Ascending aorta (tissue), 2 donors: ENCODE data around the gene CNTN5. TPM values are rescaled to one million over a fixed set of nuclear protein-coding genes. Genes with fewer than 3 reads are reported as not detected.
A peak's percentile ranks its signal among the peaks of the same experiment; 100 is the strongest.

ENCODE experiments used
- DNase-seq, 2 donors: peaks; one replicate each; pipeline ENCODE4 v3.0.0-alpha.2; 2019; ENCODE audit warnings: low spot score in 2 of 2
- H3K27ac ChIP-seq, 2 donors: fragments of 200-600 bp; sonication (generic); one replicate each; pipeline ENCODE4 v1.5.1; 2016 to 2017; ENCODE audit warnings: mild to moderate bottlenecking in 1 of 2
- H3K27me3 ChIP-seq: fragments of 200-600 bp; sonication (generic); one replicate; pipeline ENCODE4 v1.5.1; 2017
- H3K36me3 ChIP-seq, 2 donors: fragments of 200-600 bp; sonication (generic); one replicate each; pipeline ENCODE4 v1.5.1; 2016
- H3K4me1 ChIP-seq, 2 donors: fragments of 200-600 bp; sonication (generic); one replicate each; pipeline ENCODE4 v1.5.1; 2016 to 2017; ENCODE audit warnings: mild to moderate bottlenecking in 1 of 2
- H3K4me3 ChIP-seq, 2 donors: fragments of 200-600 bp; sonication (generic); one replicate each; pipeline ENCODE4 v1.5.1; 2016 to 2017; ENCODE audit warnings: mild to moderate bottlenecking in 1 of 2
- H3K9me3 ChIP-seq, 2 donors: fragments of 200-600 bp; sonication (generic); one replicate each; pipeline ENCODE4 v1.5.1; 2016
- CTCF ChIP-seq, 3 experiments: fragments of 200-600 bp in 2 of 3; fragments of 450-650 bp in 1 of 3; sonication (generic) in 2 of 3; IDR thresholded peaks; one replicate each; pipeline ENCODE4 v1.5.1; 2016 to 2019; ENCODE audit warnings: antibody characterized with exemption in 3 of 3, mild to moderate bottlenecking in 1 of 3, moderate library complexity in 1 of 3
- intact Hi-C: fragments of 100-400 bp; cut with DNase I; formaldehyde crosslinking; loops from one replicate; pipeline ENCODE4 v1.15.1; 2023
- total RNA-seq: library from RNA; depleted of rRNA; stranded (reverse); fragments of >200 nt; gene quantifications from one replicate; pipeline ENCODE4 v1.1.0, GENCODE V29; 2016

CNTN5 gene
- total RNA-seq, 1 donor from 2014 or later, result 3.6 TPM

GRCh38 chr11:99419991-99420390 lies 399.2 kb downstream of the CNTN5 start:
- TF ChIP-seq CTCF (IDR thresholded peaks at IDR 0.05), result no peak
- no peak for DNase-seq
- no peak overlapping the region for H3K27ac ChIP-seq
- no peaks in the 10 kb centered on the region for H3K36me3 ChIP-seq
- H3K4me1 ChIP-seq, result no peaks in the 10 kb centered on the region
- no peak overlapping the region for H3K4me3 ChIP-seq
- H3K27me3 ChIP-seq, result no peaks in the 10 kb centered on the region
- intact Hi-C loops, result no loop called here
- no peaks in the 10 kb centered on the region for H3K9me3 ChIP-seq

GRCh38 chr11:99422581-99423427 lies 402.1 kb downstream of the CNTN5 start:
- Histone ChIP-seq H3K27ac (no peak overlapping the region), H3K27me3 (no peaks in the 10 kb centered on the region), H3K4me3 (no peak overlapping the region), H3K36me3 (no peaks in the 10 kb centered on the region), H3K4me1 (no peaks in the 10 kb centered on the region), H3K9me3 (no peaks in the 10 kb centered on the region)
- intact Hi-C loops, result no loop called here
- DNase-seq, result no peak
- TF ChIP-seq CTCF (IDR thresholded peaks at IDR 0.05), result no peak

GRCh38 chr11:99423428-99423983 lies 402.8 kb downstream of the CNTN5 start:
- no peak for TF ChIP-seq CTCF (IDR thresholded peaks at IDR 0.05)
- intact Hi-C loops, result no loop called here

GRCh38 chr11:99424313-99425084 lies 403.8 kb downstream of the CNTN5 start:
- Histone ChIP-seq H3K9me3 (no peaks in the 10 kb centered on the region), H3K27ac (no peak overlapping the region), H3K4me3 (no peak overlapping the region), H3K36me3 (no peaks in the 10 kb centered on the region), H3K27me3 (no peaks in the 10 kb centered on the region), H3K4me1 (no peaks in the 10 kb centered on the region)
- peak in 1 of 2 donors; percentile 65 for DNase-seq
- TF ChIP-seq CTCF (IDR thresholded peaks at IDR 0.05), result no peak
- intact Hi-C loops, result no loop called here

More at GRCh38 chr11:99423428-99423983, 402.8 kb downstream of the CNTN5 start:
- Histone ChIP-seq H3K4me3 (no peak overlapping the region), H3K27me3 (no peaks in the 10 kb centered on the region), H3K9me3 (no peaks in the 10 kb centered on the region), H3K27ac (no peak overlapping the region), H3K36me3 (no peaks in the 10 kb centered on the region), H3K4me1 (no peaks in the 10 kb centered on the region)
- DNase-seq, result no peak

- DNase-seq, result no peak
- Histone ChIP-seq H3K36me3 (no peaks in the 10 kb centered on the region), H3K27ac (no peak overlapping the region), H3K27me3 (no peaks in the 10 kb centered on the region), H3K4me3 (no peak overlapping the region), H3K9me3 (no peaks in the 10 kb centered on the region), H3K4me1 (no peaks in the 10 kb centered on the region)
- intact Hi-C loops, result no loop called here
- no peak for TF ChIP-seq CTCF (IDR thresholded peaks at IDR 0.05)
Measured at GRCh38 chr11:99425596-99425995, 404.8 kb downstream of the CNTN5 start.
